ENCODE measurements around the gene SPATS1. TPM values are rescaled to one million over a fixed set of nuclear protein-coding genes. Genes with fewer than 3 reads are reported as not detected.

The SPATS1 gene
- total and polyA plus RNA-seq, 2 donors (not counting 1 experiment from before 2014, with no cell fraction given) = not detected

DNA sequence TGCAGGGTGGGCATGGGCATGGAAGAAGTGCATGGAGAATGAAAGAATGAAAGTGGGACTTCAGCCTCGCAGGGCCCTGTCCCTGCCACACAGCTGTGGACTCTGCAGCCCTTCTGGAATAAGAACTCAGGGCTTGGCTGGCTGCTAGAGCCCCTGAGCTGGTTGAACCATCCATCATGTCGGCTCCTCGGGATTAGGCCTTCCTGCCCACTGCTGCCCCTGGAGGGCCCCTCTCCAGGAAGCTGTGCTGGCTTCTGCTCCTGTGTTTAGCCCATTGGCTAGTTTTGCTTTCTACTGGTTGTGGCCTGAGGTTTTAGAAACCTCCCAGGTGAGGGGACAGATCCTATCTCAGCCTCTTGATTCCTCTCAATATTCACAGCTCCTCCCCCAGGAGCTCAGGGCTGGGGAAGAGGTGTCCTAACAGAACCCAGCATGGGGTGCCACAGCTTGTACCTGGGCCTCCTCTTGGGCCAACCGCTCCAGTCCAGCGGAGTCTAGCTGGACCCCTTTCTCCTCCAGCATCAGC, 37.2 kb upstream of the SPATS1 start:
- H3K4me1 ChIP-seq (ENCODE audit: control insufficient read depth in 2 of 2, insufficient read depth in 2 of 2, low read length in 2 of 2) = no peaks in the 10 kb centered on the region
- Mint-ChIP-seq H3K4me3 (no peak overlapping the region), H3K9me3 (ENCODE audit: insufficient read depth) (no peaks in the 10 kb centered on the region), H3K4me1 (no peaks in the 10 kb centered on the region), H3K27me3 (no peaks in the 10 kb centered on the region), H3K27ac (no peak overlapping the region)
- TF ChIP-seq, protein P1, sequence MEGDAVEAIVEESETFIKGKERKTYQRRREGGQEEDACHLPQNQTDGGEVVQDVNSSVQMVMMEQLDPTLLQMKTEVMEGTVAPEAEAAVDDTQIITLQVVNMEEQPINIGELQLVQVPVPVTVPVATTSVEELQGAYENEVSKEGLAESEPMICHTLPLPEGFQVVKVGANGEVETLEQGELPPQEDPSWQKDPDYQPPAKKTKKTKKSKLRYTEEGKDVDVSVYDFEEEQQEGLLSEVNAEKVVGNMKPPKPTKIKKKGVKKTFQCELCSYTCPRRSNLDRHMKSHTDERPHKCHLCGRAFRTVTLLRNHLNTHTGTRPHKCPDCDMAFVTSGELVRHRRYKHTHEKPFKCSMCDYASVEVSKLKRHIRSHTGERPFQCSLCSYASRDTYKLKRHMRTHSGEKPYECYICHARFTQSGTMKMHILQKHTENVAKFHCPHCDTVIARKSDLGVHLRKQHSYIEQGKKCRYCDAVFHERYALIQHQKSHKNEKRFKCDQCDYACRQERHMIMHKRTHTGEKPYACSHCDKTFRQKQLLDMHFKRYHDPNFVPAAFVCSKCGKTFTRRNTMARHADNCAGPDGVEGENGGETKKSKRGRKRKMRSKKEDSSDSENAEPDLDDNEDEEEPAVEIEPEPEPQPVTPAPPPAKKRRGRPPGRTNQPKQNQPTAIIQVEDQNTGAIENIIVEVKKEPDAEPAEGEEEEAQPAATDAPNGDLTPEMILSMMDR (IDR thresholded peaks at IDR 0.05) = no peak
- intact Hi-C loops (cut with micrococcal nuclease) = no loop called here
- 95% methylated on average over 4 of the region's 5 CpGs for WGBS (ENCODE audit: insufficient coverage)
- no peaks in the 10 kb centered on the region for H3K9me3 ChIP-seq (ENCODE audit: control extremely low read depth in 1 of 3, control insufficient read depth in 2 of 3, insufficient read depth in 1 of 3, low read length in 2 of 3)
- H4K20me1 ChIP-seq (ENCODE audit: control insufficient read depth, insufficient read depth, low read length, poor library complexity, severe bottlenecking) = no peaks in the 10 kb centered on the region
- no peak overlapping the region for H3K27ac ChIP-seq (ENCODE audit: low read length in 2 of 2)
- no peak for ATAC-seq (ENCODE audit: low read depth)
- no peak for DNase-seq
- H2AFZ ChIP-seq (ENCODE audit: insufficient read depth, low read depth, low read length, poor library complexity, severe bottlenecking) = no peak overlapping the region
- ChIA-PET CTCF (interaction anchor here (0.7 to 9.6 kb wide), 21 partner anchors 8 to 210 kb away, joined by 3 to 107 read pairs (median 5); partner anchors contain the start of genes AARS2, HSP90AB1 and TMEM151B), POLR2A (interaction anchor here (1.1 to 1.3 kb wide), 2 partner anchors 58 to 303 kb away, joined by 3 to 7 read pairs; partner anchors contain the start of gene HSP90AB1)
- H3K9ac ChIP-seq (ENCODE audit: low read length) = no peak overlapping the region
- H3K36me3 ChIP-seq (replicated peaks in 1 of 2; ENCODE audit: control extremely low read depth in 1 of 2, control insufficient read depth in 1 of 2, extremely low read depth in 1 of 2, insufficient read depth in 2 of 2, low read length in 1 of 2) = peaks cover 0 to 75% of the 10 kb centered on the region in 2 experiments
- H3K79me2 ChIP-seq (ENCODE audit: control insufficient read depth, insufficient read depth, low read length) = no peaks in the 10 kb centered on the region
- H3K4me2 ChIP-seq (replicated peaks; ENCODE audit: low read depth, low read length, poor library complexity, severe bottlenecking) = no peak overlapping the region
- H3K27me3 ChIP-seq (replicated peaks in 1 of 4; ENCODE audit: control extremely low read depth in 1 of 4, control insufficient read depth in 3 of 4, insufficient read depth in 4 of 4, low read length in 3 of 4) = no peaks in the 10 kb centered on the region
- no peak overlapping the region for H3K4me3 ChIP-seq (ENCODE audit: control extremely low read depth in 1 of 5, extremely low read depth in 1 of 5, insufficient read depth in 1 of 5, low read depth in 2 of 5, low read length in 4 of 5)

DNA sequence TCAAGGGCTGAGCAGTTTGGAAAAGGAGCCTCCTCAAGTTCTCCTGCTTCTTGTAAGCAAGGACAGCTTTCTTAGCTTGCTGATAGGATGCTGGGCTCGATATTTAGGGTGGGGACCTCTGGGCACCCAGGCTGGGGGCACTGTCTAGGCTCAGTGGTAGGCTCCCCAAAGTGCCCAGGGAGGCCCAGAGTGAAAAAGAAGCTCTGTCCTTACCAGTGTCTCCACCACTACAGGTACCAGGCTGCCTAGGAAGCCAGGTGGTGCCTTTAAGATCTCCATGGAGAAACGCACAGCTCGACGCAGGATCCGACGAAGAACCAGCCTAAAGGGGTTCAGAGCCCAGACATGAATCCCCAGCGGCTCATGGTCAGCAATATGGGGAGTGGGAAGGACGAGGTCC, 35.7 kb upstream of the SPATS1 start:
- H4K20me1 ChIP-seq (ENCODE audit: control insufficient read depth, insufficient read depth, low read length, poor library complexity, severe bottlenecking) = no peaks in the 10 kb centered on the region
- ChIA-PET CTCF (interaction anchor here (1.1 to 9.6 kb wide), 4 partner anchors 11 to 210 kb away, joined by 4 to 107 read pairs (median 18); partner anchors contain the start of gene TMEM151B), POLR2A (interaction anchor here (1.3 kb wide), 1 partner anchor 60 kb away, joined by 3 read pairs; the partner anchor contains the start of gene HSP90AB1)
- H3K36me3 ChIP-seq (replicated peaks in 1 of 2; ENCODE audit: control extremely low read depth in 1 of 2, control insufficient read depth in 1 of 2, extremely low read depth in 1 of 2, insufficient read depth in 2 of 2, low read length in 1 of 2) = peaks cover 0 to 80% of the 10 kb centered on the region in 2 experiments
- no peak overlapping the region for H2AFZ ChIP-seq (ENCODE audit: insufficient read depth, low read depth, low read length, poor library complexity, severe bottlenecking)
- H3K9me3 ChIP-seq (ENCODE audit: control extremely low read depth in 1 of 3, control insufficient read depth in 2 of 3, insufficient read depth in 1 of 3, low read length in 2 of 3) = no peaks in the 10 kb centered on the region
- no peak overlapping the region for H3K9ac ChIP-seq (ENCODE audit: low read length)
- H3K4me3 ChIP-seq (ENCODE audit: control extremely low read depth in 1 of 5, extremely low read depth in 1 of 5, insufficient read depth in 1 of 5, low read depth in 2 of 5, low read length in 4 of 5) = no peak overlapping the region
- TF ChIP-seq EZH2 (IDR thresholded peaks at IDR 0.05; ENCODE audit: borderline replicate concordance, insufficient read depth, low read depth, low read length, poor library complexity, severe bottlenecking) = no peak
- TF ChIP-seq, protein P1 (IDR thresholded peaks at IDR 0.05) = no peak
- no peak overlapping the region for H3K4me3 Mint-ChIP-seq
- no peaks in the 10 kb centered on the region for H3K27me3 ChIP-seq (replicated peaks in 1 of 4; ENCODE audit: control extremely low read depth in 1 of 4, control insufficient read depth in 3 of 4, insufficient read depth in 4 of 4, low read length in 3 of 4)
- peaks cover 3% of the 10 kb centered on the region for H3K4me1 Mint-ChIP-seq
- intact Hi-C loops (cut with micrococcal nuclease) = no loop called here
- H3K4me1 ChIP-seq (ENCODE audit: control insufficient read depth in 2 of 2, insufficient read depth in 2 of 2, low read length in 2 of 2) = no peaks in the 10 kb centered on the region
- peaks cover 5% of the 10 kb centered on the region for H3K79me2 ChIP-seq (ENCODE audit: control insufficient read depth, insufficient read depth, low read length)
- WGBS (ENCODE audit: insufficient coverage) = 96% methylated on average over 6 of the region's 8 CpGs
- H3K9me3 Mint-ChIP-seq (ENCODE audit: insufficient read depth) = no peaks in the 10 kb centered on the region
- DNase-seq = no peak
- ATAC-seq (ENCODE audit: low read depth) = no peak
- no peak overlapping the region for H3K4me2 ChIP-seq (replicated peaks; ENCODE audit: low read depth, low read length, poor library complexity, severe bottlenecking)
- no peak overlapping the region for H3K27ac ChIP-seq (ENCODE audit: low read length in 2 of 2)
- H3K27ac Mint-ChIP-seq = no peak overlapping the region
- no peaks in the 10 kb centered on the region for H3K27me3 Mint-ChIP-seq
